ENCODE results near the gene HOXD13. TPM values are rescaled to one million over a fixed set of nuclear protein-coding genes. Genes with fewer than 3 reads are reported as not detected.

Gene HOXD13
- total and polyA plus RNA-seq, 2 donors (not counting 3 experiments of a cell fraction or from before 2014, with no cell fraction given) = not detected

DNA sequence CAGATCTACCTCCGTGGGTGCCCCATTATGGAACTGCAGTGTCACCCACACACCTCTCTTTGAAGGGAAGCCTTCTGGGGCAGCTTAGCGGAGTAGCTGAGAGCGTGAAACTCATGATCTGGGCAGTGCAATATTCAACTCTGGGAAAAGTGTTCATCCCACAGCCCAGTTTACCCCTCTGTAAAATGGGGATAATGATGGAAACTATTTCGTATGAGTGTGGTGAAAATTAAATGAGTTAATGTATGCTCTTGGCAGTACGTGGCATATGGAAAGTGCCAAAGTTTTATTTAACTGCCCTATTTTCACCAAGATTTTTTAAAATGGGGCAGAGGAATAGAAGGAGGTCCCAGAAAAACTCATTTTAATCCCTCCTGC lies 20.2 kb upstream of the HOXD13 start:
- no peak overlapping the region for H3K4me2 ChIP-seq (ENCODE audit: insufficient read depth, low read length)
- intact Hi-C loops (cut with micrococcal nuclease) = no loop called here
- peaks cover 3% of the 10 kb centered on the region for H3K4me1 ChIP-seq (ENCODE audit: control insufficient read depth, extremely low read depth, insufficient read depth, low read length)
- no peak overlapping the region for H3K9ac ChIP-seq (replicated peaks; ENCODE audit: extremely low read depth, insufficient read depth, low read length)
- H4K20me1 ChIP-seq (replicated peaks; ENCODE audit: control insufficient read depth, extremely low read depth, insufficient read depth, low read length) = peaks cover 2% of the 10 kb centered on the region
- TF ChIP-seq GATA2 (IDR thresholded peaks at IDR 0.05; ENCODE audit: insufficient read depth, insufficient read length, low read depth, low read length) = no peak
- TF ChIP-seq EZH2 (IDR thresholded peaks at IDR 0.05; ENCODE audit: borderline replicate concordance, low read depth, low read length, severe bottlenecking) = peak; percentile 13
- no peak for FAIRE-seq
- dilution Hi-C loops (cut with MboI; ENCODE audit: extremely low pct_ligation_motif_present, low sequenced_read_pairs) = no loop called here
- no peaks in the 10 kb centered on the region for H3K36me3 ChIP-seq (ENCODE audit: control insufficient read depth in 2 of 2, extremely low read depth in 1 of 2, insufficient read depth in 2 of 2, low read length in 2 of 2)
- no peaks in the 10 kb centered on the region for H3K9me1 ChIP-seq (replicated peaks; ENCODE audit: control insufficient read depth, extremely low read depth, insufficient read depth, low read length)
- CTCF ChIA-PET = interaction anchor here (1.5 kb wide), 1 partner anchor 26 kb away, joined by 3 read pairs; no protein-coding TSS in a partner anchor
- H3K9me3 ChIP-seq (replicated peaks; ENCODE audit: control insufficient read depth, insufficient read depth, low read length) = no peaks in the 10 kb centered on the region
- no peaks in the 10 kb centered on the region for H3K79me2 ChIP-seq (ENCODE audit: control insufficient read depth, insufficient read depth, low read length)
- POLR2A ChIA-PET = no interaction called here
- no peak overlapping the region for H3K4me3 ChIP-seq (replicated peaks in 1 of 3; ENCODE audit: insufficient read depth in 1 of 3, low read depth in 1 of 3, low read length in 3 of 3)
- H2AFZ ChIP-seq (ENCODE audit: low read depth, low read length) = no peak overlapping the region
- no peak overlapping the region for H3K27ac ChIP-seq (ENCODE audit: insufficient read depth, low read depth, low read length)
- no peak for DNase-seq (ENCODE audit: low read depth, low spot score)
- H3K27me3 ChIP-seq (ENCODE audit: control insufficient read depth in 2 of 2, insufficient read depth in 2 of 2, low read length in 2 of 2) = peaks cover 92 to 99% of the 10 kb centered on the region in 2 experiments
- no TSS peak for BruUV-seq (replicated peaks)

DNA sequence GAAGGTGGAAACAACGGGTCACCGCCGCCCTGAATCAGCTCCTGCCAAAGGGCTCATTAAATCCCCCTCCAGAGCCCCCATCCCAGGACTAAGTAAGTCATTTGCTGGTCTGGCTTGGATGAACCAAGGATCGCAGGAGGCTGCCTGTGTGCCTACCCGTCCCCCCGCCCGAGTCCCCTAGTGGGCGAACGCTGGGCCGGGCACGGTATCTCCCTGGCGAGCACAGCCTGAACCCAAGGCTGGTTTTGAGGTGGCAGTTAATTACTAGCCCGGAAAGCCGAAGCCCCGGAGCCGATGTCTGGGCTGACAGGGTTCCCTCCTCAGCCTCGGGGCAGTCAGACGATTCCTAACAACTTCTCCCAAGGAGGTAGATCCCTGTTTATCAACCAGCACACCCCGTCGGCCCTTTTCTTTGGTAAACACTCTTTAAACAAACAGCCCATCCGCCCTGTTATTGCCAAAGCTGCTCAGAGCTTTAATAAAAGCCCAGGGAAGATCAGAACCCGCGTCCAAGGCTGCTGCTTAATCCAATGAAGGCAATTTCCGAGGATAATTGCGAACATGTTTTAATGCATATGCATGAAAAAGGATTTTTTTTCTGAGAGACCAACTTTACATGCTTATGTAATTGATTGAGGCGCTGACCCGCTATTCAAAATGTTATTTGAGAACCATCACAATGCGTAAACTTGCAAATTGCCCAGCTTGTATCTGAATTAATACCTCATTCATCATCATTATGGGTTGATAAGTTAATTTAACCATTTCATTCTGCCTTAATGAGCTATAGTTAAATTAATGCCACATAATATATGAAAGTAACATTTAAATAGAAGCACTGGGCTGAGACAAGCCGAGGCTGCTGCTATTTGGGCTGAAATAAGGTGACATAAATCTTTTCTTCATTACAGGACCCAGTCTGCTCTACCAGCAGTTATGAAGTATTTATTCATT lies 19.3 kb upstream of the HOXD13 start:
- BruUV-seq (replicated peaks) = no TSS peak
- TF ChIP-seq EZH2 (IDR thresholded peaks at IDR 0.05; ENCODE audit: borderline replicate concordance, low read depth, low read length, severe bottlenecking) (peak; percentile 73), POLR2A (IDR thresholded peaks at IDR 0.05; ENCODE audit: low read depth, low read length) (no peak)
- Histone ChIP-seq H3K4me3 (replicated peaks in 1 of 3; ENCODE audit: insufficient read depth in 1 of 3, low read depth in 1 of 3, low read length in 3 of 3) (no peak overlapping the region), H3K9me3 (replicated peaks; ENCODE audit: control insufficient read depth, insufficient read depth, low read length) (no peaks in the 10 kb centered on the region), H3K4me2 (ENCODE audit: insufficient read depth, low read length) (no peak overlapping the region), H3K36me3 (ENCODE audit: control insufficient read depth in 2 of 2, extremely low read depth in 1 of 2, insufficient read depth in 2 of 2, low read length in 2 of 2) (no peaks in the 10 kb centered on the region), H3K79me2 (ENCODE audit: control insufficient read depth, insufficient read depth, low read length) (no peaks in the 10 kb centered on the region), H3K9me1 (replicated peaks; ENCODE audit: control insufficient read depth, extremely low read depth, insufficient read depth, low read length) (no peaks in the 10 kb centered on the region), H2AFZ (ENCODE audit: low read depth, low read length) (no peak overlapping the region), H3K9ac (replicated peaks; ENCODE audit: extremely low read depth, insufficient read depth, low read length) (no peak overlapping the region), H4K20me1 (replicated peaks; ENCODE audit: control insufficient read depth, extremely low read depth, insufficient read depth, low read length) (peaks cover 2% of the 10 kb centered on the region), H3K4me1 (ENCODE audit: control insufficient read depth, extremely low read depth, insufficient read depth, low read length) (no peaks in the 10 kb centered on the region), H3K27ac (ENCODE audit: insufficient read depth, low read depth, low read length) (no peak overlapping the region), H3K27me3 (ENCODE audit: control insufficient read depth in 2 of 2, insufficient read depth in 2 of 2, low read length in 2 of 2) (peaks cover 85 to 99% of the 10 kb centered on the region in 2 experiments)
- intact Hi-C loops (cut with micrococcal nuclease) (no loop called here), dilution Hi-C loops (cut with MboI; ENCODE audit: extremely low pct_ligation_motif_present, low sequenced_read_pairs) (no loop called here)
- ChIA-PET CTCF (interaction anchor here (0.8 to 1.5 kb wide), 6 partner anchors 10 to 1699 kb away, joined by 3 to 4 read pairs (median 3); no protein-coding TSS in a partner anchor), POLR2A (no interaction called here)
- FAIRE-seq (peak; percentile 59), DNase-seq (ENCODE audit: low read depth, low spot score) (no peak)
